ENCODE data around the gene MALL. TPM values are rescaled to one million over a fixed set of nuclear protein-coding genes. Genes with fewer than 3 reads are reported as not detected.
"Not testable (repeated sequence)": the region's sequence is repeated elsewhere in the genome, so short reads cannot be mapped to it uniquely, and the experiment has no call there.

The MALL gene
- total and polyA plus RNA-seq, 9 donors: 5.6 to 16.1 (median 8.4) TPM

DNA sequence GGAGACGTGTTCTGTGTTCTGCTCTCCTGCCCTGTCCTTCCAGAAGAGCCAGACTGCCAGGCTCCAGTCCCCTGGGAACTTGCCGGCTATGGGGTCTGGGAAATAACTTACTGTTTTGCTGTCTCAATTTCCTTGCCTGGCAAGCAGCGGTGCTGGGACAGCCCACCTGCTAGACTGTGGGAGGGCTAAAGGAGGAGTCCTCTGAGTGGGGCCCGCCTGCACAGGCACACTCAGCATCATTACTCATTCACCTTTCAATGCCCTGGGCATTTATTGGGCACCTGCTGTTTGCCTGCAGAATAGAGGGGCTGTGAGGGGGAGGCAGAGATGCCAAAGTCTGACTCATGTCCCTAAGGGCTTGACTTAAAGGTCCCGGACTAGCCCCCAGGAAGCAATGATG, 65.4 kb downstream of the MALL start:
- not testable (repeated sequence) for H3K36me3 ChIP-seq (ENCODE audit: control insufficient read depth, insufficient read depth, low read length); H3K27ac ChIP-seq (ENCODE audit: low read length); H3K9me3 ChIP-seq (replicated peaks; ENCODE audit: control insufficient read depth, low read depth, low read length); H3K27me3 ChIP-seq (ENCODE audit: control insufficient read depth, insufficient read depth, low read length); DNase-seq; H3K4me1 ChIP-seq (ENCODE audit: control insufficient read depth, insufficient read depth, low read length); H3K4me3 ChIP-seq (ENCODE audit: low read length)
- no CpG with 5 or more reads among the region's 5 CpGs for WGBS (ENCODE audit: insufficient coverage)

DNA sequence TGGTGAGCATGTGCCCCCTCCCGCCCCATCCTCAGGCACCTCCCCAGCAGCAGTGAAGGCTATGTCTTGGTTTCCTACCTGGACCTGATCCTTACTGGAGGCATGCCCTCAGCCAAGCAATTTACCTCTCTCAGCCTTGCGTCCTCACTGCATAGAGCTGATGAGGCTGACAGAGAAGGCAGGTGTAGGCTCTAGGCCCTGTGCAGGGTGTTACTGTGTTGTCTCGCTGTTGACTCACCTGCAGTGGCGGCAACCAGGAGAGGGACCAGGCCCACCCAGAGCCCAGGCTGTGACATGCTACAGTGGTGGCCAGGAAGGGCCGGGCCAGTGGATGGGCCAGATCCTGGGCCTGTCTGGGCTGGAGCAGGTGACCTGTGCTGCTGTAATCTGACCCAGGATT, 65.9 kb downstream of the MALL start:
- WGBS (ENCODE audit: insufficient coverage): no CpG with 5 or more reads among the region's 5 CpGs
- not testable (repeated sequence) for DNase-seq; H3K36me3 ChIP-seq (ENCODE audit: control insufficient read depth, insufficient read depth, low read length); H3K9me3 ChIP-seq (replicated peaks; ENCODE audit: control insufficient read depth, low read depth, low read length); H3K4me3 ChIP-seq (ENCODE audit: low read length); H3K4me1 ChIP-seq (ENCODE audit: control insufficient read depth, insufficient read depth, low read length); H3K27me3 ChIP-seq (ENCODE audit: control insufficient read depth, insufficient read depth, low read length); H3K27ac ChIP-seq (ENCODE audit: low read length)

DNA sequence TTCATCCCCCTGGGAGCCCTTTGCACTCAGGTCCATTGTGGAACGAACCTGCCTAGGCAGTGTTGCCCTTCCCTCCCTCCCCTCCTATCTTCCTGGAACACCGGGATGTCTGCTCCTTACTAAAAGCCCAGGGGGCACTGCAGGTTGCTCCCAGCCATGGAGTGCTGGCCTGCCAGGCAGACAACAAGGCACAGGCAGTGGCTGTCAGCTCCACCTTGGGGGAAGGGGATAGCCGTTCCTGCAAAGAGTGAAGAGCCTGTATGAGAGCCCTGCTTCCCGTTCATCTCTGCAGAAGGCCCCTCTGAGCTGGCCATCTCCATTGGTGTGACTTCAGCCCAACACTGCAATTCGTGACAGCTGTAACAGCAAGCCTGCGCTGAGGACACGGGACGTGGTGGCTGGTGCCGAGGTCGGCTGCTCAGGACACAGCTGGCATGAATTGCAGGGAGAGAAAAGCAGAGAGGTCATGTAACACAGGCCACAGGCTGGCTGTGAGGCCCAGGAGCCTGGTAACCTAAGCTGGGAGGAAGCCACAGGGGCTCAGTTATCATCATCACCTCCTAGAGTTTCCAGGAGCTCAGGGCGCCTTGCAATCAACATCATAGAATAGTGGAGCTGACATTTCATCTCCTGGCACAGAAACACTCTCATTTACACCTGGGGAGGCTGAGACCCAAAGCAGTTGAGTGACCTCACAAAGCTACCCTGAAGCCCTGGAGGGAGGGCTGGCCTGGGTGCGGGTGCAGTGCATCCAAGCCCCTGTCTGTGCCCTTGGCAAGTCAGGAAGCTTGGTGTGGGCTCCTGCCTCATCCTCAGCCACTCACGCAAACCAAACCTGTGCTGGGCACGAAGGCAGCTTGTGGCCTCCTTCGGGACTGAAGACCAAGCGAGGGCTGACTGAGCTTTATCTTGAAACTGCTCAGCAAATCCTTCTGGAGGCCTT, 67.1 kb downstream of the MALL start:
- H3K4me3 ChIP-seq (ENCODE audit: low read length); H3K9me3 ChIP-seq (replicated peaks; ENCODE audit: control insufficient read depth, low read depth, low read length); H3K27me3 ChIP-seq (ENCODE audit: control insufficient read depth, insufficient read depth, low read length); H3K36me3 ChIP-seq (ENCODE audit: control insufficient read depth, insufficient read depth, low read length); H3K4me1 ChIP-seq (ENCODE audit: control insufficient read depth, insufficient read depth, low read length): not testable (repeated sequence)
- H3K27ac ChIP-seq (ENCODE audit: low read length): peak overlapping the region; percentile 55
- peak; percentile 16 for DNase-seq
- 20% methylated on average over 2 of the region's 16 CpGs for whole genome bisulfite sequencing (ENCODE audit: insufficient coverage)

DNA sequence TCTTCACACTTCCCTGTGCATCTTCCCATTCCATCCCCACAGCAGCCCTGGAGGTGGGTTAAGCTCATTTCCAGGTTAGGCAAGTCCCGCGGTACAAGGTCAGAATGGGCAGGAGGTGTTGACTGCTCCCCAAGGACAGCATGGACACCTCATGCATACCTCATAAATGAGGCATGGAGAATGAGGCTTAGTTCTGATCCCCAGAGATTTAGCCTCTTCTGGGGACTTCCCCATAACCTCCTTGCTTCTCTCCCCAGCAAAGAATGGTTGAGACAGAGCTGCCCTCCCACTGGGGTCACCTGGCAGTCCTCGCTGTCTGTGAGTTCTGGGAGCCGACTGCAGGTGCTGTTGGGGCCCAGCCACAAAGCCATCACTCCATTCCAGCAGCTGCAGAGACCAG, 68.4 kb downstream of the MALL start:
- no CpG with 5 or more reads among the region's 4 CpGs for WGBS (ENCODE audit: insufficient coverage)
- not testable (repeated sequence) for H3K4me1 ChIP-seq (ENCODE audit: control insufficient read depth, insufficient read depth, low read length); H3K9me3 ChIP-seq (replicated peaks; ENCODE audit: control insufficient read depth, low read depth, low read length)

DNA sequence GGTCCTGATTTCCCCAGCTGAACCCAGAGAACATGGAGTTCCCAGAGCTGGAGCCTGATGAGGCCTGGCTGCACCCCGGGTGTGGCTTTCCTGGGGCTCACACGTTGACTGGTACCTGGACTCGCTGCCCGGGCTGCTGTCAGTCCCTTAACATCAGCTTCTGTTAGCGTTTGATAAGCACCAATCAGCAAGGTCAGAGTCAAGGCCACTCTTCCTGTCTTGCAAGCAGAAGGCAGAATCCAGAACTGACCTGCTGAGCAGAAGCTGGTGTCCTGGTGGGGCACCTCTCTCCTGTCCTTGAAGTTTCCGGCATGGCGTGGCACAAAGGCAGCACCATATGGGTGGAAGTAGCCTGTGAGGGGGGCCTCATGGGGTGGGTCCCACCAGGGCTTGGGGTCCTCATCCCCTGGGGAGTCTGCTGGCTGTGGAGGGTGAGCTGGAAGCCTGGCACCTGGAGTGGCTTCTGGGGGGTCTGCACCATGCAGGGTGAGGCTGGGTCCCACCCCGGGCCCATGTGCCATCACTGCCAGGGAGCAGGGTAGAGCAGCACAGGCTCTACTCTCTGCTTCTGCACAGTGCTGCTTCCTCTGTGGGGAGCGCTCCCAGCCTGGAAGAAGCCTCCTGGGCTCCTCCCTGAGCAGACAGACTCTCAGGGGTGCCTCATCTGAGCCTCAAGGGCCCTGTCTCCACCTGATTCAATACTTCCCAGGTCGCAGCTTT, 73.5 kb downstream of the MALL start:
- not testable (repeated sequence) for H3K27me3 ChIP-seq (ENCODE audit: control insufficient read depth, insufficient read depth, low read length); H3K4me1 ChIP-seq (ENCODE audit: control insufficient read depth, insufficient read depth, low read length); H3K4me3 ChIP-seq (ENCODE audit: low read length); H3K36me3 ChIP-seq (ENCODE audit: control insufficient read depth, insufficient read depth, low read length); H3K9me3 ChIP-seq (replicated peaks; ENCODE audit: control insufficient read depth, low read depth, low read length); H3K27ac ChIP-seq (ENCODE audit: low read length); DNase-seq
- no CpG with 5 or more reads among the region's 10 CpGs for WGBS (ENCODE audit: insufficient coverage)

More for the DNA sequence above, 68.4 kb downstream of the MALL start:
- not testable (repeated sequence) for H3K36me3 ChIP-seq (ENCODE audit: control insufficient read depth, insufficient read depth, low read length); H3K27ac ChIP-seq (ENCODE audit: low read length); H3K27me3 ChIP-seq (ENCODE audit: control insufficient read depth, insufficient read depth, low read length); DNase-seq; H3K4me3 ChIP-seq (ENCODE audit: low read length)

DNA sequence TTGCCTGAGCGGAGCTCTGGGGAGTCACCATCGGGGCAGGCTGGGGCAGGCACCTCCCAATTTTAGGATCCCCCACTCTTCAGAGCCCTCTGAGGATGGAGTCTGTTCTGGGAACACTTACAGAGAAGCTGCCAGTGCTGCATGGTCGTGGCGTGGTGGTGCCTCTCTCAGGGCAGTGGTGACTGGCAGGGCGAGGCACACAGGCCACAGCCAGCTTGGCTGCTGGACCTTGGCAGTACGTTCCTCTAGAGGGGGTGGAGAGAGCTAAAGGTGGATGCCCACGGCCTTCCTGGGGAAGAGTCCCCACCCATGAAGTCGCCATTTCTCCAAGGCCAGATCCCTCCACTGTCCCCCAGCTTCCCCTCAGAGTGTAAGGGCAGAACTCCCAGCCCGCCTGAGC, 78.3 kb downstream of the MALL start:
- H3K4me1 ChIP-seq (ENCODE audit: control insufficient read depth, insufficient read depth, low read length); H3K27ac ChIP-seq (ENCODE audit: low read length); H3K36me3 ChIP-seq (ENCODE audit: control insufficient read depth, insufficient read depth, low read length); H3K4me3 ChIP-seq (ENCODE audit: low read length); H3K9me3 ChIP-seq (replicated peaks; ENCODE audit: control insufficient read depth, low read depth, low read length); DNase-seq; H3K27me3 ChIP-seq (ENCODE audit: control insufficient read depth, insufficient read depth, low read length): not testable (repeated sequence)
- no CpG with 5 or more reads among the region's 9 CpGs for WGBS (ENCODE audit: insufficient coverage)

DNA sequence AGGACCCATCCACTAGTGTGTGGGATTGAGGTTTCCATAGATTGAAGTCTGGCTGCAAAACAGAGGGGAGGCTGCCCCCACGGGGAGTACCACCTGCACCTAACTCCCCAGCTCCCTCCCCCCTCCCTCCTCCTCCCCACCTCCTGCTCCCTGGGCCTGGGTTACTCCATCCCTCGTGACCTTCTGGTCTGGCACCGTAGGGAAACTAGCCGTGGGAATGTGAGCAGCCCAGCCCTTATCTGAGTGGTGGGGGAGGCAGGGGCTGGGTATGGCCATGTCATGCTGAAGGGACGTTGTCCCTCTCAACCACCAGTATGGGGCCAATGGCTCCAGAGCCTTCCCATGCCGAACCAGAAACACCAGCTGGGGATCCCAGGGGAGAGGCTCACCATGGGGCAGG, 80.2 kb downstream of the MALL start:
- not testable (repeated sequence) for DNase-seq; H3K4me1 ChIP-seq (ENCODE audit: control insufficient read depth, insufficient read depth, low read length); H3K36me3 ChIP-seq (ENCODE audit: control insufficient read depth, insufficient read depth, low read length); H3K4me3 ChIP-seq (ENCODE audit: low read length); H3K27me3 ChIP-seq (ENCODE audit: control insufficient read depth, insufficient read depth, low read length); H3K9me3 ChIP-seq (replicated peaks; ENCODE audit: control insufficient read depth, low read depth, low read length); H3K27ac ChIP-seq (ENCODE audit: low read length)
- no CpG with 5 or more reads among the region's 6 CpGs for WGBS (ENCODE audit: insufficient coverage)

DNA sequence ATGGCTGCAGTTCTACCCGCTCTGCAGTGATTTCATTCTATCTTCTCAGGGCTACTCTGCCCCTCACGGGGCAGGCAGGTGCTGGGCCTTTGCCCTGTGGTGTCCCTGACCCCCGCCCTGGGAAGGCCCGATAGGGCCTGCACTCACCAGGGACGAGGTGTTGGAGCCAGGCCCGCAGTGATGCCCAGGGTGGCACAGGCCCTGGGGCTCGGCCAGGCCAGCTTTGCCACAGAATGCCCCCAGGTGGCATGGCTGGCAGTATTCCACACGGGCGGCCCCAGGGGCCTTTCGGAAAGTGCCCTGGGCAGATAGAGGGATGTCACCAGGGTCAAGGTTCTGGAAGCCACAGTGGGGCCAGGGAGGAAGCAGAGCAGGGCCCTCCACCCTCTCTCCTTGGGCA, 80.7 kb downstream of the MALL start:
- not testable (repeated sequence) for H3K27me3 ChIP-seq (ENCODE audit: control insufficient read depth, insufficient read depth, low read length); H3K9me3 ChIP-seq (replicated peaks; ENCODE audit: control insufficient read depth, low read depth, low read length); H3K27ac ChIP-seq (ENCODE audit: low read length); H3K4me3 ChIP-seq (ENCODE audit: low read length); H3K36me3 ChIP-seq (ENCODE audit: control insufficient read depth, insufficient read depth, low read length); H3K4me1 ChIP-seq (ENCODE audit: control insufficient read depth, insufficient read depth, low read length); DNase-seq
- WGBS (ENCODE audit: insufficient coverage): 90% methylated on average over 2 of the region's 10 CpGs

Other genes starting within 250 kb of the MALL start
- 2.1 TPM for gene LIMS3, start 217.1 kb downstream of the MALL start, total RNA-seq
- gene LIMS3, start 217.1 kb downstream of the MALL start, polyA plus RNA-seq (ENCODE audit: insufficient read depth in 1 of 8, insufficient read length in 8 of 8, low replicate concordance in 1 of 8): 1 to 10 TPM in 7 of 8 donors, under 1 TPM in 1; 0.90 to 6.0 (median 4.0) TPM
- 6.9 TPM for gene NPHP1, start 89.2 kb upstream of the MALL start, total RNA-seq
- 1 to 10 TPM; 4.3 to 9.8 (median 5.5) TPM for gene NPHP1, start 89.2 kb upstream of the MALL start, polyA plus RNA-seq (ENCODE audit: insufficient read depth in 1 of 8, insufficient read length in 8 of 8, low replicate concordance in 1 of 8)
- gene MTLN, start 96.7 kb upstream of the MALL start, total RNA-seq: 106 TPM
- 10 to 100 TPM; 28.6 to 60.6 (median 50.3) TPM for gene MTLN, start 96.7 kb upstream of the MALL start, polyA plus RNA-seq (ENCODE audit: insufficient read depth in 1 of 8, insufficient read length in 8 of 8, low replicate concordance in 1 of 8)

Data from muscle of leg (tissue), 11 donors.